Epithelial cell of proximal tubule (primary cell): Measurements from ENCODE around the gene MTNR1A. TPM values are rescaled to one million over a fixed set of nuclear protein-coding genes. Genes with fewer than 3 reads are reported as not detected.

Source experiments
- DNase-seq: peaks from one replicate; pipeline ENCODE4 v3.0.0-alpha.2; 2011; ENCODE audit warnings: low read depth
- H3K4me3 ChIP-seq: 2 replicates; pipeline ENCODE4 v1.5.1; 2011; ENCODE audit warnings: low read depth, mild to moderate bottlenecking, low read length
- total RNA-seq: library from RNA; depleted of rRNA; stranded (reverse); fragments of >200 nt; gene quantifications from 2 replicates; pipeline ENCODE4 v1.2.3, GENCODE V29; 2015
- TF ChIP-seq, protein P1 (sequence below): conservative IDR thresholded peaks from 2 replicates; pipeline ENCODE4 v1.5.1; 2012; ENCODE audit warnings: low read depth, mild to moderate bottlenecking, low read length

Gene MTNR1A
- 0.36 TPM in 1 of 2 replicates, not detected in the other for total RNA-seq

DNA sequence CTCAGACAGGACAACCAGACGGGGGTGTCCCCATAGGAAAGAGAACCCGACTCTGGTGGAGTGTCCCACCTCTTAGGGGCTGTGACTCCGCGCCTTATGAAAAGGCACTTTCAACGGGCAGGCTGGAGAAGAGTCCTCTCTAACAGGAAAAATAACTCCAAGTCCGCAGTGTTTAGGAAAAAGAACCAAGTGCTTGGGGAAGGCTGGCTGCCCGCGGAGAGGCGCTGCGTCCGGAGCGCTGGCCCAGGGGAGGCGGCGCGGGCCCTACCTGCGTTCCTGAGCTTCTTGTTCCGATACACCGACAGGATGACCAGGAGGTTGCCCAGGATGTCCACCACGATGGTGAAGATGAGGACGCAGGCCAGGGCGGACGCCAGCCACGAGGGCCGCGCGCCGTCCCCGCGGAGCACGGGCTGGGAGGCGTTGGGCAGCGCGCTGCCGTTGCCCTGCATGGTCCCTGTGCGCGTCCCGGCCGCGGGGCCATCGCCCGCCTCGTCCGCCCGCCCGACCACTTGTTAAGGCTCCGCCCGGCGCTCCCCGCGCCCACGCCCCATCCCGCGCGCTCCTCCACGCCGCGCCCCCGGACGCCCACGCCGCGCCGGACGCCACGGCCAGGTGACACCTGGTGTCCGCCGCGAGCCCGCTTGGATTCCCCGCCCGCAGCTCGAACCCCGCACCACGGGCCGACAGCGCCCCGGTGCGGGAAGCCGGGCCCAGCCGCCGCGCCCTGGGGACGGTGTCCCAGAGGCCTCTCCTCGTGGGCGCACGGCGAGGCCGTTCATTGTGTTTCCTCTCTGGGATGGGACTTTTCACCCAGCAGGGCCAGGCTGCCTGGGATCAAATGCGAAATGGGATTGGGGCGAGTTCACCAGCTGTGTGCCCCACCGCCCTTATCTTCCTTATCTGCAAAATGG, at the start of gene MTNR1A:
TSS of gene MTNR1A (minus strand) at position 654 of the 914 bp plus-strand sequence. CDS start at position 452, 202 bp downstream.
- peak within 1 kb of the TSS; percentile 53 for H3K4me3 ChIP-seq
- no peak for DNase-seq
- TF ChIP-seq, protein P1, sequence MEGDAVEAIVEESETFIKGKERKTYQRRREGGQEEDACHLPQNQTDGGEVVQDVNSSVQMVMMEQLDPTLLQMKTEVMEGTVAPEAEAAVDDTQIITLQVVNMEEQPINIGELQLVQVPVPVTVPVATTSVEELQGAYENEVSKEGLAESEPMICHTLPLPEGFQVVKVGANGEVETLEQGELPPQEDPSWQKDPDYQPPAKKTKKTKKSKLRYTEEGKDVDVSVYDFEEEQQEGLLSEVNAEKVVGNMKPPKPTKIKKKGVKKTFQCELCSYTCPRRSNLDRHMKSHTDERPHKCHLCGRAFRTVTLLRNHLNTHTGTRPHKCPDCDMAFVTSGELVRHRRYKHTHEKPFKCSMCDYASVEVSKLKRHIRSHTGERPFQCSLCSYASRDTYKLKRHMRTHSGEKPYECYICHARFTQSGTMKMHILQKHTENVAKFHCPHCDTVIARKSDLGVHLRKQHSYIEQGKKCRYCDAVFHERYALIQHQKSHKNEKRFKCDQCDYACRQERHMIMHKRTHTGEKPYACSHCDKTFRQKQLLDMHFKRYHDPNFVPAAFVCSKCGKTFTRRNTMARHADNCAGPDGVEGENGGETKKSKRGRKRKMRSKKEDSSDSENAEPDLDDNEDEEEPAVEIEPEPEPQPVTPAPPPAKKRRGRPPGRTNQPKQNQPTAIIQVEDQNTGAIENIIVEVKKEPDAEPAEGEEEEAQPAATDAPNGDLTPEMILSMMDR, result peak; percentile 37

DNA sequence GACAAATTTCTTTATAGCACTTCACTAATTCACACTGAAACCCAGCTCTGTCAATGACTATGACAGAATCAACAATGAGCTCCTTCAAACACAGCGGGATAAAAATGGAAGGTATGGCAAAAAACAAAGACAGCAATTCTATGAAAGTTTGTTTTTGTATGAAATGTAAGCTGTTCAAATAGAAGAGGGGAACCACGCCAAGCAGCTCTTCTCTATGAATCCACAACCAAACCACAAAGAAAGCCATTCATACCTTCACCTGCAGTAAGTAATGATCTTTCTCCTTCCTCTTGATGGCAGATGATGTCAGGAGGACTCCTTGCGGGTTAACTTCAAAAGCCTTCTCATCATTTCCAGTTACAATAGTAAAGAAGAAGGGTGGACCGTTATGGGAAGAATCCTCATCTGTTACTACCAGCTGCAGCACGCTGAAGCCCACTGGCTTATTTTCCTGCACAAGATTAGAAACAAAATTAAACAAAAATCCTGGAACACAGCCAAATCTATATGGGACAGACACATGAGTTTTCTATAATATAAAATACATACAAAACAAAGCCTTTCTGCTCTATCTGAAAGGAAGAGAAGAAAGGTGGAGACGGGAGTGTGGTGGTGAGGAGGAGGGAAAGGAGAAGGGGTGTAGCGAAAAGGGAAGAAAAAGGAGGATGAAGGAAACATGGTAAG, 48.9 kb upstream of the MTNR1A start:
- no peak for DNase-seq
- TF ChIP-seq, protein P1, result no peak
- no peak overlapping the region for H3K4me3 ChIP-seq

DNA sequence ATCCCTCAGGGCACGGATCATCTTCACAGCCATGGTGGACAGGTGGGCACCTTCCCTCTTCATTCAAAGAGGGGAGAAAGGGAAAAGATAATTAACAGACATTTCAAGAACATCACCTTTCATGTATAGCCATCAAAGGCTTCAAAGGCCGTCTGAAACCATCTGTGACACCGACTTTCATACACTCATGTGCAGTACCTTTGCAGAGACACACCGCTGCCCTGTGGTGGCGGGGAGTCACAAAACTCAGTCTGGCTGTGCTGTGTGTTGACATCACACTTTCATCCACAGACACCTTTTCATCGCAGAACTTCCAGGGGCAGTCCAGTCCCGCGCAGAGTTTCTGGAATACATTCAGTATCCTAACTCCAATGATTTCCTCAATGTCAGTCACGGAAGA, 47.6 kb upstream of the MTNR1A start:
- H3K4me3 ChIP-seq, result no peak overlapping the region
- DNase-seq, result no peak
- TF ChIP-seq, protein P1, result no peak

DNA sequence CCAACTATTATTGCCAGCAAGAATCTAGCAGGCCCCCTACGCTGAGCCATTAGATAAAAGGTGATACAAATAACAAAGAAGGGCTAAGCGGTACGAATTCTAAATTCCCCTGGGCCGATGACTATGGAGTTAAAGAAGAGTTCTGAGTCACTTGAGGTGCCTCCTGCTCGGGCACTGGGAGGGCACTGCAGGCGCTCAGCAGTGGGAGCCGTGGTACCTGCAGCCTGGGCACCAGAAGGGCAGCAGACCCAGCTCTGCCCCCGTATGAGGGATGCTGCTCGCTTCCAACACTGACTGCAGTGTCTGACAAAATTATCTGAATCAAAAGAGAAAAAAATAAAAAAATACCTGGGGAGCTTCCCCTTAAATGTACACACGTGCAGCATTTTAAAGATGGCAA, 44.1 kb upstream of the MTNR1A start:
- no peak overlapping the region for H3K4me3 ChIP-seq
- DNase-seq, result no peak
- TF ChIP-seq, protein P1, result no peak

DNA sequence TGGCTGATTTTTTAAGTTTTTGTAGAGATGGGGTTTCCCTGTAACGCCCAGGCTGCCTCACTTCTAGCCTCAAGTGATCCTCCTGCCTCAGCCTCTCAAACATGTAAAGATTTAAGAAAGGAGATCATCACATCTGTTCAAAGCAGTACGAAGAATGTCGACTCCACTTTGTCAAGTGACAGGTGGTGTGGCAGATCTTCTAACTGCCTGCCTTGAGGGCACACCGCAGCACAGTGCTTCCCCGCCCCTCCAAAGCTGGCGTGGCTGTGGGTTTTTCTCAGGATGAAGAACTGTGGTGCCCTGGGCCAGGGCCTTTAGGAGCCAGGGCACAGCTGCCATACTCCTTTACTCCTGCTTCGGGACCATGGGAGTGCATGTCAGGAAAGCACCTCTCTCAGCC, 43.3 kb upstream of the MTNR1A start:
- TF ChIP-seq, protein P1, result no peak
- no peak for DNase-seq
- H3K4me3 ChIP-seq, result no peak overlapping the region

DNA sequence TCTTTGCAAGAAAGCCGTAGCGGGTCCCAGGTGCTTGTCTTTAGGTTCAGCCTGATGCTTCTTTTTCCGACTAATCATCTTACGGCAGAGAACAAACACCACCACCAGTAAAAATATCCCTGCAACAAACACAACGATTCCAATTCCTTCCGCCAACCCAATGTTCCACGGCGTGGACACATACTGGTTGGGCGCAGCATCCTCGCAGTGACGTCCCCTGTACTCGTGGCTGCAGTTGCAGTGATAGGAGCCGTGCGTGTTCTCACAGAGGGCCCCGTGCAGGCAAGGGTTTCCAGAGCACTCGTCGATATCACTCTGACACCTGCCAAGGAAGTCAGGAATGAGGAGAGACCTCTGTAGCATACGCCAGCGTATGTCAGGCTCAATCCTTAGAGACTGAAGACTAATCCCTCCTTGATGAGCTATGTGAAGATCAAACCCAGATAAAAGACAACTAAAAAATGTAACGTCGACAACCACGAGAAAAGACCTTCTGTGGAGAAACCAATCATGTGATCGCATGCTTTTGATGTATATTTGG, 41.6 kb upstream of the MTNR1A start:
- TF ChIP-seq, protein P1, result no peak
- DNase-seq, result no peak
- no peak overlapping the region for H3K4me3 ChIP-seq
